Measurements from ENCODE around the gene AKR1E2.

Gene AKR1E2

DNA sequence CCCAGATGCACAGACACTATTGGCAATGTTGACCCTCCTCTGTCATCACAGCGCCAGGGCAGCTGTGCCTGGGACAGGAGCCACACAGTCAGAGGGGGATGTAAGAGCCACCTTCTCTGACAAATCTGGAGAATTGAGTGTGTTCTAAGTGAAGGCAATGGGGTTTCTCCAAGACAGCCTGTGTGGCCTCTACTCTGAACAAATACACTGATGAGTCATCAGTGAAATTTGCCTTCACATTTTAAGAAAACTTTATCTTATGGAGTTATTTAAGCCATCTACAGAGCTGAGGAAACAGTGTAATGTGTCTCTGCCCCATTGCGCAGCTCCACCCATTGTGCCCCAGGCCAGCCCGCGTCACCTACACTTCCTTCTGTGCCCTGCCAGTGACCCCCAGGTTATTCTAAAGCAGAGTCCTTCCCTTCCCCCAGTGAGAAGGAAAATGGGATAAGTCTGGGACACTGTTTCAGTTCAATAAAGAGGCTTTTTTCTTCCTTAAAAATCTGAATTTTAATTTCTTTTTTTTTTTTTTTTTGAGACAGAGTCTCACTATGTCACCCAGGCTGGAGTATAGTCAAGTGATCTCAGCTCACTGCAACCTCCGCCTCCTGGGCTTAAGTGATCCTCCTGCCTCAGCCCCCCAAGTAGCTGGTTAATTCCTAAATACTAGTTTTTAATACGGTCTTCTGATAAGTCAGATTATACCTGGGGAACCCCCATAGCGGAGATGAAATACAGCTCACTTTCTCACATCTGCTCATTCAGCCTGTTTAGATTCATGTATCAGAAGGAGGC is 21.8 kb downstream of the AKR1E2 start:
- TF ChIP-seq, protein P1, sequence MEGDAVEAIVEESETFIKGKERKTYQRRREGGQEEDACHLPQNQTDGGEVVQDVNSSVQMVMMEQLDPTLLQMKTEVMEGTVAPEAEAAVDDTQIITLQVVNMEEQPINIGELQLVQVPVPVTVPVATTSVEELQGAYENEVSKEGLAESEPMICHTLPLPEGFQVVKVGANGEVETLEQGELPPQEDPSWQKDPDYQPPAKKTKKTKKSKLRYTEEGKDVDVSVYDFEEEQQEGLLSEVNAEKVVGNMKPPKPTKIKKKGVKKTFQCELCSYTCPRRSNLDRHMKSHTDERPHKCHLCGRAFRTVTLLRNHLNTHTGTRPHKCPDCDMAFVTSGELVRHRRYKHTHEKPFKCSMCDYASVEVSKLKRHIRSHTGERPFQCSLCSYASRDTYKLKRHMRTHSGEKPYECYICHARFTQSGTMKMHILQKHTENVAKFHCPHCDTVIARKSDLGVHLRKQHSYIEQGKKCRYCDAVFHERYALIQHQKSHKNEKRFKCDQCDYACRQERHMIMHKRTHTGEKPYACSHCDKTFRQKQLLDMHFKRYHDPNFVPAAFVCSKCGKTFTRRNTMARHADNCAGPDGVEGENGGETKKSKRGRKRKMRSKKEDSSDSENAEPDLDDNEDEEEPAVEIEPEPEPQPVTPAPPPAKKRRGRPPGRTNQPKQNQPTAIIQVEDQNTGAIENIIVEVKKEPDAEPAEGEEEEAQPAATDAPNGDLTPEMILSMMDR (IDR thresholded peaks at IDR 0.05; ENCODE audit: low read length, missing control alignments): no peak
- no peak overlapping the region for H3K4me3 ChIP-seq (replicated peaks; ENCODE audit: low read depth, low read length)
- peak; percentile 89 for DNase-seq (ENCODE audit: low read depth)

DNA sequence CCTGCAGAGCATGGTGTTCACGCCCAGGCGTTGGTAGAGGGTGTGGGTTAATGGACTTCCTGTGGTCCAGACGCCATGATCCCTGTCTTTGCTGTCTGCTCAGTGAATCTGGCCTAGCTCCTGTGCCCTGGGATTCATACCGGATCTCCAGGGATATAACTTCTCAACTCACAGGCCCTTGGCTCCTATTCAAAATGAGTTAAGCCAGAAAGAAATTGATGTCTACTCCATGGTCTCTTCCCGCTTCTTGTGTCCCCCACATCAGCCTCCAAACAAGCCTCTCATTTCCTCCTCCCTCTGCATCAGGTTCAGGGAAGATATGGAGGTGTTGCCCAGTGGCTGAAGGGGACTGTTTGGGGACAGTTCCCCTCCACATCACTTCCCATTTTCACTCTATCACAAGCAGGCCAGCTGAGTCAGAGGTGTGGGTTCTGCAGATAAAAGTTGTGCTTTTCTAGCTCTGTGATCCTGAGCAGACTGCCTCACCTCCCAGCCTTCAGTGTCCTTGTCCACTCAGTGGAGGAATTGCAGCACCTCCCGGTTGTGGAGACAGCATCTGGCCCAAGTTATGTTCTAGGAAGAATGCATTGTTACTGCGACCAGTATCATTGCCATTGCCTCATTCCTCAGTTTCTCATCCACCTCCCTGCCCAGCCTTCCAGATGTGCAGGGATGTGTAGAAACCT is 22.5 kb downstream of the AKR1E2 start:
- TF ChIP-seq, protein P1 (IDR thresholded peaks at IDR 0.05; ENCODE audit: low read length, missing control alignments): no peak
- no peak overlapping the region for H3K4me3 ChIP-seq (replicated peaks; ENCODE audit: low read depth, low read length)
- no peak for DNase-seq (ENCODE audit: low read depth)

DNA sequence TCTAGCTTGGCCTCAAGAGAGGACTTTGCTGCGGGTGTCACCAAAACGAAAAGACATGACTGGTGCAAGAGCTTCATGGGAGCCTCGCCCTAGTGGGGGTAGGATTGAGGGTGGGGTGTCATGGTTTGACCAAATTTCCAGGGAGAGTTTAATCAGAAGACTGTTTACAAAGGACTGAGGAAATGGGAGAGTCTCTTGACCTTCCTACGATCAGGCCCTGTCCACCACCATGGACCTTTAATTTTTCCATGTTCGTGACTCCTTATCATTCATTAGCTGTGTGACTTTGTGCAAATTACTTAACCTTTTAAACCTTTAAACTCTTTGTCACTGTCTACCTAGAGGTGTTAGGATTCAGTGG is 23.0 kb downstream of the AKR1E2 start:
- no peak overlapping the region for H3K4me3 ChIP-seq (replicated peaks; ENCODE audit: low read depth, low read length)
- TF ChIP-seq, protein P1 (IDR thresholded peaks at IDR 0.05; ENCODE audit: low read length, missing control alignments): no peak
- DNase-seq (ENCODE audit: low read depth): no peak

DNA sequence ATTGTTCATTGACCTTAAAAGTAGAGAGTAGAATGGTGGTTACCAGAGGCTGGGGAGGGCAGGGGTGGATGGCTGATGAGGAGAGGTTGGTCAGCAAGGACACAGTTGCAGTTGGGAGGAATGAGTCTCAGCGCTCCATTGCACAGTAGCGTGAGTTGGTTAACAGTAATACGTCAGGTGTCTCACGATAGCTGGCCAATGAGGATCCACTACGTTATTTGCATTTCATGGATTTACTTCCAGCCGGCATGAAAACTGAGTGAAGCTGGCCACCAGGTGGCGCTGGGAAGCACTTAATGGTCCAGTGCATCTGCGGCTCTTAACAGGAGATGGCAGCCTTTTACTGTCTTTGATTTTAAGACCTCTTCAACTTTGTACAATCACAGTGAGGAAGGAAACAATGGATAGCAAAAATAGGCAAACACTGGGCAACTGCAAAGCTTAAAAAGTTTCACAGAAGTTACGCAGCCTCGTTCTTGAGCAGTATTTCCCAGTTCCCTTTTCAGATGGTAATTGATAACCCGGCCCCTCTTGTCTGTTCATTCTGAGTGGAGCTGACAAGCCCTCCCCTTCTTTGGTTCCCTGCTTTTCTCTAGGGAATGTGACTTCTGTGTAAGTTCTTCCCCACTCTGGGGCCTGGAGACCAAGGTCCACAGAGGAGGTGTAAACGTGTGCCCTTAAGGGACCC is 23.7 kb downstream of the AKR1E2 start:
- TF ChIP-seq, protein P1 (IDR thresholded peaks at IDR 0.05; ENCODE audit: low read length, missing control alignments): no peak
- DNase-seq (ENCODE audit: low read depth): peak; percentile 98
- no peak overlapping the region for H3K4me3 ChIP-seq (replicated peaks; ENCODE audit: low read depth, low read length)

DNA sequence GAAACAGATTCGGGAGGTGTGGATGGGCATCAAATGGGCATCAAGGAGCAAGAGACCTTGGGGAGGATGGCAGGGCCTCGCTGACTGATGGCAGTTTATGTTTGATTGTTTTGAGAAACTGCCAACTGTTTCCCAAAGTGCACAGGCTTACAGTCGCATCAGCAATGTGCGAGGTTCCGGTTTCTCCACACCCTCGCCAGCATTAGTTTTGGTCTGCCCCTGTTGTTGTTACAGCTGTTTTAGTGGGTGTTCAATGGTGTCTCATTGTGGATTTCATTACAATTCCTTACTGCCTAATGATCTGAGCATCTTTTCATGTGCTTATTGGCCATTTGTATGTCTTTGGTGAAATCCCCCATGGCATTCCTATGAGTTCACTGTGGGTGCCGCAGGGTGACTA is 24.4 kb downstream of the AKR1E2 start:
- TF ChIP-seq, protein P1 (IDR thresholded peaks at IDR 0.05; ENCODE audit: low read length, missing control alignments): no peak
- no peak for DNase-seq (ENCODE audit: low read depth)
- no peak overlapping the region for H3K4me3 ChIP-seq (replicated peaks; ENCODE audit: low read depth, low read length)

DNA sequence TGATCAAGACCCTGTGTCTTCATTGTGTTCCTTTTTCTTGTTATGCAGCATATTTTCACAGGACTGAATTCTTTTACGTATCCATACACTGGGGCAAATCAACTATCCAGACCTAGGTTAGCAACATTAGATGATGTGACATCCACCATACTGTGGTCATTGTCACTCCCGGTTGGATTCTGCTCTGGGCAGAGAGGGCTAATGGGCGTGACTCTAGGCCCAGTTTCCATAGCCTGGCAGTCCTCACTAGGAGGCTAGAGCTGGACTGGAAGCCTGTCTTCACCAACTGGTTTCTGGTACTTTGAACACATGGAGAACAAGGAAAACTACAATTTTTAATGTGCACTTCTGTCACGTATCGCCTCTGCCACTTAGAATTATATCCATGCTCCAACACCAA is 25.2 kb downstream of the AKR1E2 start:
- H3K4me3 ChIP-seq (replicated peaks; ENCODE audit: low read depth, low read length): no peak overlapping the region
- TF ChIP-seq, protein P1 (IDR thresholded peaks at IDR 0.05; ENCODE audit: low read length, missing control alignments): no peak
- no peak for DNase-seq (ENCODE audit: low read depth)

Measured in fibroblast of pulmonary artery (primary cell).